Esophagus squamous epithelium (tissue), 4 donors: ENCODE data around the gene UBE2H.

Source experiments
- POLR2A ChIP-seq, 4 donors: fragments of 450-650 bp; IDR thresholded peaks; one replicate each; pipeline ENCODE4 v1.6.1; 2017; ENCODE audit warnings: antibody characterized with exemption in 4 of 4, mild to moderate bottlenecking in 4 of 4, moderate library complexity in 3 of 4
- TF ChIP-seq, protein P1 (sequence below), 6 experiments: fragments of 450-650 bp in 4 of 6; fragments of 200-600 bp in 2 of 6; sonication (generic) in 2 of 6; IDR thresholded peaks; one replicate each; pipeline ENCODE4 v1.5.1; 2016 to 2019; ENCODE audit warnings: antibody characterized with exemption in 6 of 6, mild to moderate bottlenecking in 4 of 6, moderate library complexity in 4 of 6

DNA sequence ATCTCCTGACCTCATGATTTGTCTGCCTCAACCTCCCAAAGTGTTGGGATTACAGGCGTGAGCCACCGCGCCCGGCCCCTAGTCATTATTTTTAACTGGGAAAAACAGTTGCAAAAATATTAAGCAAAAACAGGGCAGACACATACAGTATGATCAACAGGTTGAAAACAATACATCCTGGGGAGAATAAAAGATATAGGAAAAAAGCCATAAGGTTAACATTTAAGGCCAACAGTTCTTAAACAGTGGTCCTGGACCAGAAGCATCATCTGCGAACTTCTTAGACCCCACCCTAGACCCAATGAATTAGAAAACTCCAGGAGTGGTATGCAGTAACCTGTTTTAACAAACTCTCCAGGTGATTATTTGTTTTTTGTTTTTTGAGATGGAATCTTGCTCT lies 6.5 kb downstream of the UBE2H start:
- TF ChIP-seq, protein P1, sequence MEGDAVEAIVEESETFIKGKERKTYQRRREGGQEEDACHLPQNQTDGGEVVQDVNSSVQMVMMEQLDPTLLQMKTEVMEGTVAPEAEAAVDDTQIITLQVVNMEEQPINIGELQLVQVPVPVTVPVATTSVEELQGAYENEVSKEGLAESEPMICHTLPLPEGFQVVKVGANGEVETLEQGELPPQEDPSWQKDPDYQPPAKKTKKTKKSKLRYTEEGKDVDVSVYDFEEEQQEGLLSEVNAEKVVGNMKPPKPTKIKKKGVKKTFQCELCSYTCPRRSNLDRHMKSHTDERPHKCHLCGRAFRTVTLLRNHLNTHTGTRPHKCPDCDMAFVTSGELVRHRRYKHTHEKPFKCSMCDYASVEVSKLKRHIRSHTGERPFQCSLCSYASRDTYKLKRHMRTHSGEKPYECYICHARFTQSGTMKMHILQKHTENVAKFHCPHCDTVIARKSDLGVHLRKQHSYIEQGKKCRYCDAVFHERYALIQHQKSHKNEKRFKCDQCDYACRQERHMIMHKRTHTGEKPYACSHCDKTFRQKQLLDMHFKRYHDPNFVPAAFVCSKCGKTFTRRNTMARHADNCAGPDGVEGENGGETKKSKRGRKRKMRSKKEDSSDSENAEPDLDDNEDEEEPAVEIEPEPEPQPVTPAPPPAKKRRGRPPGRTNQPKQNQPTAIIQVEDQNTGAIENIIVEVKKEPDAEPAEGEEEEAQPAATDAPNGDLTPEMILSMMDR (IDR thresholded peaks at IDR 0.05): no peak
- no peak for TF ChIP-seq POLR2A (IDR thresholded peaks at IDR 0.05)
